Uterus (tissue), 4 donors: ENCODE data around the gene C1QTNF5. TPM values are rescaled to one million over a fixed set of nuclear protein-coding genes. Genes with fewer than 3 reads are reported as not detected.

ENCODE experiments used
- DNase-seq, 2 donors: peaks; one replicate each; pipeline ENCODE4 v3.0.0-alpha.2; 2019 to 2020
- H3K27ac ChIP-seq, 2 donors: fragments of 200-600 bp; sonication (generic); 1 replicate in 1 of 2; 2 replicates in 1 of 2; pipeline ENCODE4 v1.5.1; 2016 to 2018
- H3K27me3 ChIP-seq, 2 donors: fragments of 200-600 bp; sonication (generic); one replicate each; pipeline ENCODE4 v1.5.1; 2018 to 2019; ENCODE audit warnings: control low read depth in 1 of 2
- H3K36me3 ChIP-seq, 2 donors: fragments of 200-600 bp; sonication (generic); one replicate each; pipeline ENCODE4 v1.5.1; 2019; ENCODE audit warnings: control low read depth in 1 of 2
- H3K4me1 ChIP-seq, 2 donors: fragments of 200-600 bp; sonication (generic); one replicate each; pipeline ENCODE4 v1.5.1; 2018 to 2019; ENCODE audit warnings: control low read depth in 1 of 2
- H3K4me3 ChIP-seq, 2 donors: fragments of 200-600 bp; sonication (generic); 1 replicate in 1 of 2; 2 replicates in 1 of 2; pipeline ENCODE4 v1.5.1; 2018 to 2019; ENCODE audit warnings: mild to moderate bottlenecking in 1 of 2
- H3K9me3 ChIP-seq, 2 donors: fragments of 200-600 bp; sonication (generic); one replicate each; pipeline ENCODE4 v1.5.1; 2019; ENCODE audit warnings: control low read depth in 1 of 2
- POLR2A ChIP-seq, 2 donors: fragments of 450-650 bp; IDR thresholded peaks; one replicate each; pipeline ENCODE4 v1.6.1; 2016; ENCODE audit warnings: antibody characterized with exemption in 2 of 2, mild to moderate bottlenecking in 1 of 2, moderate library complexity in 1 of 2
- intact Hi-C: fragments of 100-400 bp; cut with DNase I; formaldehyde crosslinking; loops from one replicate; pipeline ENCODE4 v1.15.1; 2023; ENCODE audit warnings: low total_unique reads
- total RNA-seq, 4 donors: library from RNA; depleted of rRNA in 3 of 4; stranded (reverse); fragments of >200 nt in 3 of 4; gene quantifications; one replicate each; pipeline versions ENCODE4 v1.1.0 to v1.2.4, GENCODE V29; 2014 to 2023
- TF ChIP-seq, protein P1 (sequence below), 4 experiments: fragments of 200-600 bp in 2 of 4; fragments of 450-650 bp in 2 of 4; sonication (generic) in 2 of 4; IDR thresholded peaks; one replicate each; pipeline ENCODE4 v1.5.1; 2016 to 2019; ENCODE audit warnings: antibody characterized with exemption in 4 of 4, mild to moderate bottlenecking in 2 of 4, moderate library complexity in 1 of 4
- donor health status: DM: yes; HTN: yes; CAD: no.

The C1QTNF5 gene
- total RNA-seq, 4 donors from 2014 or later: 6.5 to 40.2 (median 35.7) TPM

DNA sequence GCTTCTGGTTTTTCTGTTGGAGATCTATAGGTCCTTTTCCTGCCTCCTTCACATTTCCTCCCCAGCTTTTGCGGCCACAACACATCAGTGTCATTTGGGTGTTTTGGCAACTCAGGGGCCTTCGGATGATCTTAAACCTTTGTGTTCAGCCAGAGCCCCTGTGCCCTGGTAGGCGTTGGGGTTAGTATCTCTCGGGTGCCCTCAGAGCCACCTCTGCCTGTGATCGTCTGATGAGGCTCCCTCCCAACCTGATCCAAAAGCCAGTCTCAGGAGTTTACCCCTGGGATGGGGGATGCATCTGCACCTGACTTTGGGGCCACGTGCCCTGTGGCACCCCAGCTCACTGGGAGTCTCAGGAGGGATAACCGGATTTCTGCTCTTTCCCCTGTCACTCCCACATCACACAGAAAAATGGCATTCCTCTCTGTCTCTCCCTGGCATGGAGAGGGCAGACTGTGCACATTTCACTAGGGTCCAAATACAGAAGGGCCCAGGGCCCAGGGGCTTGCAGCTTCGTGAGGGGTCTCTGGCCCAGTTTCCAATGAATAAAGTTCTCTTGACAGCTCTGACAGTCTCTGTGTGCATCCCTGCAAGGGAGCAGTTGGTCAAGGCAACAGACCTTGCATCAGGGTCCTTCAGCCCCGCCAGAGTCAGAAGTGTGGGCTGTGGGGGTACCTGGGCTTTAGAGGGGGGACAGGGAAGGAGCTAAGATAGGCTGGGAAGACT is 3.8 kb downstream of the C1QTNF5 start:
- Histone ChIP-seq H3K27ac (peak overlapping the region in 1 of 2 donors; percentile 95), H3K9me3 (no peaks in the 10 kb centered on the region), H3K4me3 (no peak overlapping the region), H3K27me3 (no peaks in the 10 kb centered on the region), H3K36me3 (no peaks in the 10 kb centered on the region), H3K4me1 (peaks cover 0 to 21% of the 10 kb centered on the region in 2 donors)
- intact Hi-C loops: loop anchor here (10.0 kb wide), 1 partner anchor 242 kb away; a partner anchor contains a TSS
- no peak for DNase-seq
- no peak for TF ChIP-seq POLR2A (IDR thresholded peaks at IDR 0.05)
- TF ChIP-seq, protein P1, sequence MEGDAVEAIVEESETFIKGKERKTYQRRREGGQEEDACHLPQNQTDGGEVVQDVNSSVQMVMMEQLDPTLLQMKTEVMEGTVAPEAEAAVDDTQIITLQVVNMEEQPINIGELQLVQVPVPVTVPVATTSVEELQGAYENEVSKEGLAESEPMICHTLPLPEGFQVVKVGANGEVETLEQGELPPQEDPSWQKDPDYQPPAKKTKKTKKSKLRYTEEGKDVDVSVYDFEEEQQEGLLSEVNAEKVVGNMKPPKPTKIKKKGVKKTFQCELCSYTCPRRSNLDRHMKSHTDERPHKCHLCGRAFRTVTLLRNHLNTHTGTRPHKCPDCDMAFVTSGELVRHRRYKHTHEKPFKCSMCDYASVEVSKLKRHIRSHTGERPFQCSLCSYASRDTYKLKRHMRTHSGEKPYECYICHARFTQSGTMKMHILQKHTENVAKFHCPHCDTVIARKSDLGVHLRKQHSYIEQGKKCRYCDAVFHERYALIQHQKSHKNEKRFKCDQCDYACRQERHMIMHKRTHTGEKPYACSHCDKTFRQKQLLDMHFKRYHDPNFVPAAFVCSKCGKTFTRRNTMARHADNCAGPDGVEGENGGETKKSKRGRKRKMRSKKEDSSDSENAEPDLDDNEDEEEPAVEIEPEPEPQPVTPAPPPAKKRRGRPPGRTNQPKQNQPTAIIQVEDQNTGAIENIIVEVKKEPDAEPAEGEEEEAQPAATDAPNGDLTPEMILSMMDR (IDR thresholded peaks at IDR 0.05): no peak

DNA sequence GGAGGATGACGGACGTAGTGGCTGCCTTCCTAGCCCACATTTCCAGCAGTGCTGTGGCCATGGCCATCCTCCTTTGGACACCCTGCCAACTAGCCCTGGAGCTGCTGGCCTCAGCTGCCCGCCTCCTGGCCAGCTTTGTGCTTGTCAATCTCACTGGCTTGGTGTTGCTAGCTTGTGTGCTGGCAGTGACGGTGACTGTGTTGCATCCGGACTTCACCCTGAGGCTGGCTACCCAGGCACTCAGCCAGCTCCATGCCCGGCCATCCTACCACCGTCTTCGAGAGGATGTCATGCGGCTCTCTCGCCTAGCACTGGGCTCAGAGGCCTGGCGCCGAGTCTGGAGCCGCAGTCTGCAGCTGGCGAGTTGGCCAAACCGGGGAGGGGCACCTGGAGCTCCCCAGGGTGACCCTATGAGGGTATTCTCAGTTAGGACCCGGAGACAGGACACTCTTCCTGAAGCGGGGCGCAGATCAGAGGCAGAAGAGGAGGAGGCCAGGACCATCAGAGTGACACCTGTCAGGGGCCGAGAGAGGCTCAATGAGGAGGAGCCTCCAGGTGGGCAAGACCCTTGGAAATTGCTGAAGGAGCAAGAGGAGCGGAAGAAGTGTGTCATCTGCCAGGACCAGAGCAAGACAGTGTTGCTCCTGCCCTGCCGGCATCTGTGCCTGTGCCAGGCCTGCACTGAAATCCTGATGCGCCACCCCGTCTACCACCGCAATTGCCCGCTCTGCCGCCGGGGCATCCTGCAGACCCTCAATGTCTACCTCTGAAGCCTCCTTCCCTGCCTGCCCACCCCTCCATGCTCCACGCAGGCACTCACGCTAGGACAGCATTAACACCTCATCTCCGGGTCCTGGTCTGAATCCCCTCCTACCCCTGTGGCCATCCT is 4.8 kb downstream of the C1QTNF5 start:
- no peak overlapping the region for H3K27ac ChIP-seq
- H3K4me3 ChIP-seq: no peak overlapping the region
- no peak for TF ChIP-seq POLR2A (IDR thresholded peaks at IDR 0.05)
- TF ChIP-seq, protein P1 (IDR thresholded peaks at IDR 0.05): no peak
- no peak for DNase-seq
- no peaks in the 10 kb centered on the region for H3K9me3 ChIP-seq
- no peaks in the 10 kb centered on the region for H3K27me3 ChIP-seq
- intact Hi-C loops: loop anchor here (10.0 kb wide), 1 partner anchor 241 kb away; a partner anchor contains a TSS
- H3K36me3 ChIP-seq: no peaks in the 10 kb centered on the region
- H3K4me1 ChIP-seq: peaks cover 0 to 17% of the 10 kb centered on the region in 2 donors

DNA sequence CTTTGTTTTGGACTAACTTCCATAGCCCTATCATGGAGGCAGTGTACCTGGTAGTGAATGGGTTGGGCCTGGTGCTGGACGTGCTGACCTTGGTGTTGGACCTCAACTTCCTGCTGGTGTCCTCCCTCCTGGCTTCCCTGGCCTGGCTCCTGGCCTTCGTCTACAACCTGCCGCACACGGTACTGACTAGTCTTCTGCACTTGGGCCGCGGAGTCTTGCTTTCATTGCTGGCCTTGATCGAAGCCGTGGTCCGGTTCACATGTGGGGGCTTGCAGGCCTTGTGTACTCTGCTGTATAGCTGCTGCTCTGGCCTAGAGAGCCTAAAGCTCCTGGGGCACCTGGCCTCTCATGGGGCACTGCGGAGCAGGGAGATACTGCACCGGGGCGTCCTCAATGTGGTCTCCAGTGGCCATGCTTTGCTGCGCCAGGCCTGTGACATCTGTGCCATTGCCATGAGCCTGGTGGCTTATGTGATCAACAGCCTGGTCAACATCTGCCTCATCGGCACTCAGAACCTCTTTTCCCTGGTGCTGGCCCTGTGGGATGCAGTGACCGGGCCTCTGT is 5.5 kb downstream of the C1QTNF5 start:
- DNase-seq: no peak
- Histone ChIP-seq H3K4me1 (peaks cover 0 to 17% of the 10 kb centered on the region in 2 donors), H3K27me3 (no peaks in the 10 kb centered on the region), H3K9me3 (no peaks in the 10 kb centered on the region), H3K36me3 (no peaks in the 10 kb centered on the region), H3K4me3 (peak overlapping the region; percentile 77 to 93), H3K27ac (peak overlapping the region; percentile 85 to 88)
- TF ChIP-seq POLR2A (IDR thresholded peaks at IDR 0.05): no peak
- TF ChIP-seq, protein P1 (IDR thresholded peaks at IDR 0.05): no peak
- intact Hi-C loops: loop anchor here (10.0 kb wide), 1 partner anchor 240 kb away; a partner anchor contains a TSS

DNA sequence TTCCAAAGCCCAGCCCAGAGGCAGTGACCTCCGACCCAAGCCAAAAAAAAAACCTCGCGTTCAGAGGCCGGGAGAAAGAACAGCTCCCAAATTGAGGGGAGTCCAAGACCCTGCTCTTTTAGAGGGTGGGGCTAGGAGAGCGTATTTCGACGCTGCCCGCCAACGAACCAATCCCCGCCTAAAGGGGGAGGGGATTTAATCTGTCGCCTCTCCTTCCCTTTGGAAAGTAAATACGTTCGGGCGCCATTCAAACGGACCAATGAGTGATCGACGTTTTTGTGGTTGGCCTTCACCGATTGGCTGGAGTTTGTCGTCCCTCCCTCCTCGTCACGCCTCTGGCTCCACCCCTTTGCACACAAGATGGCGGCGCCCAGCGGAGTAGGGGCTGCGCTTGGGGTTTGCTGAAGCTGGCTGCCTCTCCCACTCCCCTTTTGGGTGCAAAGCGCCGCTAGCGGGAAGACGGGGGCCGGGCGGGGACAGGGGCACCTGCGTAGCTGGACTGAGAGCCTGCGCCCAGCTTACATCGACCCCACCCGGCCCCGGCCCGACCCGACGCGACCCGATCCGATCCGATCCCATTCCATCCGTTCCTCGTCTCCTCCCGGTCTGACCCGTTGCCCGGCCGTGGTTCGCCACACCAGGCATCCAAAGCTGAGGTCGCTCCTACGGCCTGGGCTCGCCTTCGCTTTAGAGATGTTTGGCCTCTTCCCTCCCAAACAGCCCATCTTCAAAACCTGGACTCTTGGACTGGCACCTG is 6.3 kb downstream of the C1QTNF5 start, which contains the start of gene RNF26:
Gene RNF26 (plus strand): TSS at position 354 of the 757 bp plus-strand sequence. CDS start 596 bp downstream, outside the sequence.
- intact Hi-C loops: loop anchor here (10.0 kb wide), 1 partner anchor 240 kb away; a partner anchor contains a TSS
- Histone ChIP-seq H3K36me3 (no peaks in the 10 kb centered on the region), H3K4me1 (peaks cover 0 to 17% of the 10 kb centered on the region in 2 donors), H3K27ac (peak within 1 kb of the TSS; percentile 85 to 88), H3K4me3 (peak within 1 kb of the TSS; percentile 77 to 93), H3K9me3 (no peaks in the 10 kb centered on the region), H3K27me3 (no peaks in the 10 kb centered on the region)
- TF ChIP-seq, protein P1 (IDR thresholded peaks at IDR 0.05): peak in 1 of 4 experiments; percentile 7
- peak; percentile 42 to 59 for TF ChIP-seq POLR2A (IDR thresholded peaks at IDR 0.05)
- DNase-seq: peak; percentile 94 to 98
